HG03354 (cell line): ENCODE measurements around the gene TCN2.
"Not testable (repeated sequence)": the region's sequence is repeated elsewhere in the genome, so short reads cannot be mapped to it uniquely, and the experiment has no call there.

ENCODE experiments used
- ATAC-seq: cut with Tn5 transposase; IDR thresholded peaks from one replicate; pipeline ENCODE4 v1.9.1; 2021; ENCODE audit warnings: mild to moderate bottlenecking; ENCODE audit not compliant: unreplicated experiment, poor library complexity, severe bottlenecking

The TCN2 gene

DNA sequence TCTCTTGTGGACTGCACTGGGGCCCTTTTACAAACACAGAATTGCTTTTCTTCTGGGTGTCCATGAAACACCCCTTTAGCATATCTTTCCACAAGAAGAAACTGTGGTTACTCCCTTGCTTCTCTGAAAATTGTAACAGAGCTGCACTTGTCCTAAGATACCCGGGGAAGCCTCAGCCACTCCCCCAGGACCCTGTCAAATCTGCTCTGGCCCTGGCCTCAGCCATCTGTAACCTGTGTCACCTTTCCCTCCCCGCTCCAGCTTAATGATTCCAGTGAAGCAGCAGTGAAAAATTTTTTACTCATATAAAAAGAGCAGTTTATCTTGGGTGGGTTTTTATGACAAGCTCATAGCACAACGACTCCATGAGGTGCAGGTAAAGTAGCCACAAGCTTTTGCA, 64.1 kb downstream of the TCN2 start:
- ATAC-seq = no peak

DNA sequence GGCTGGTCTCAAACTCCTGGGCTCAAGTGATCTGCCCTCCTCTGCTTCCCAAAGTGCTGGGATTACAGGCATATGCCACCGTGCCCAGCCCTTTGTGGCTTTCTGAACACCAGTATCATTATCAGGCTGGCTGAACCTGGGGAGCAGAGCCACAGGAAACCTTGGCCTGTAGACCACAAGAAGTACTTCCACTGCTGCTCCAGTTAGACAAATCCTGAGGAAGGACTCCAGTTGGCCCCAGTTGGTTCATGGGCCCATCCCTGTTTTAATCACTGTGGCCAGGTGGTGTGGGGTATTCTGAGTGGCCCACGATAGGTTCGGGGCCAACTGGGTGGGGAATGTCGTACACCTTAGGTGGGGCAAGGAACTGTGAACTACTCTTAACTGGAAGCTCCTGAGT, 66.2 kb downstream of the TCN2 start:
- ATAC-seq = no peak

DNA sequence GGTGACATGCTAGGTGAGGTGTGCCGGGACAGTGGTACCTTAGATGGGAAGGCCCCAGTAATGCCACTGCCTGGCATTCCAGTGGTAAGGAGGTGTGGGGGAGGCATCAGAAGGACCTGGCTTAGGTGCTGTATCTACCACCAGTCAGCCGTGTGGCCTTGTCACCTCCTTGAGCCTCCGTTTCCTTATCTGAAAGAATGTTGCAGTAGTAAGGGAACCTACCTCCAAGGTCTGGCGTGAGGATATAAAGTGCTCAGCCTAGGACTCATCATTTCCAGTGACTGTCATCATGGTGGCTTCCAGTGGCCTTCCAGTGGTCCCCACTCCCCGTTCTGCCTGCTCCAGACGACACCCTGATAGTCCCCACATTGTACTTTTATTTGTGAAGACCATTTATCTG, 67.5 kb downstream of the TCN2 start:
- ATAC-seq = no peak

DNA sequence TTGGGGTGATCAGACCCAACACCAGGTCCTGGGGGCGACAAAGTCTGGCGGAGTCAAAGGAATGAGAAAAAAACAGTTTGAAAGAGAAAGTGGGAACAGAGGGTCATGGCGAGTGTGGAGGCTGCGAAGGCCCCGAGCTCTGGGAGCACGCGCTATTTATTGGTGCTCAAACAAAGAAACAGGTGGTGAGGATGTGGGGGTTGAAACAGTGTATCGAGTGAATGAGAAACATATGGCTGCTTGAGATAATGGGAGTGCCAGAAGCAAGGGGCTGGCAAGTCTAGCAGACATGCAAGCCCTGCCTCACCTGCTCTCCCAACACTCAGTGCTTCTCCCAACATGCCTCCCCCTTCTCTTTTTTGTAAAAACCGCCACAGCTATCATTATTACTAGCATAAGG, 68.5 kb downstream of the TCN2 start:
- no peak for ATAC-seq

DNA sequence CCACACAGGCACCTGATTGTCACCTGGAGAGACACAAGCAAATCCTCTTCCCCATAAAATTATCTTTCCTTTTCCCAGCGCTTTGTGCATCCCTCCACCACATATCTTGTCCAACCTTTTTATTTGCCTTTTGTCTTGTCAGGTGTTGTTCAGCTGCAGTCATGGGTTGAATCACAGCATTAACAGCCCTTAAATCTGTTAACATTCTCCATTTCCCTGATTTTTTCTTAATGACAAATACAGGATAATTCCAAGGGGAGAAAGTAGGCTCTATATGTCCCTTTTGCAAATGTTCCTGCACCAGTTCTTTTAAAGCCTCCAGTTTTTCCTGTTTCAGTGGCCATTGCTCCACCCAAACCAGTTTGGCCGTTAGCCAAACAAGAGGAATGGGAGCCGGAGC, 69.6 kb downstream of the TCN2 start:
- ATAC-seq = not testable (repeated sequence)
